HUES64 (cell line): ENCODE results near the gene LIME1.

Experiments used
- H3K27ac ChIP-seq: 2 replicates; pipeline ENCODE4 v1.7.0; 2013; ENCODE audit warnings: low read depth, low read length, inconsistent platforms
- H3K27me3 ChIP-seq: 2 replicates; pipeline ENCODE4 v1.6.1; 2013; ENCODE audit warnings: mild to moderate bottlenecking, low read length; ENCODE audit not compliant: insufficient read depth
- H3K36me3 ChIP-seq: 2 replicates; pipeline ENCODE4 v1.6.1; 2013; ENCODE audit warnings: mild to moderate bottlenecking, low read length; ENCODE audit not compliant: insufficient read depth
- H3K4me1 ChIP-seq: 2 replicates; pipeline ENCODE4 v1.6.1; 2013; ENCODE audit warnings: mild to moderate bottlenecking, low read length, moderate library complexity; ENCODE audit not compliant: insufficient read depth
- H3K4me3 ChIP-seq: 2 replicates; pipeline ENCODE4 v1.5.1; 2013; ENCODE audit warnings: mild to moderate bottlenecking, low read length, moderate library complexity
- H3K9ac ChIP-seq: 2 replicates; pipeline ENCODE4 v1.6.1; 2013; ENCODE audit warnings: mild to moderate bottlenecking, low read depth, low read length
- H3K9me3 ChIP-seq: 2 replicates; pipeline ENCODE4 v1.6.1; 2013; ENCODE audit warnings: low read depth, low read length; ENCODE audit not compliant: insufficient read depth
- WGBS: fragments of 150-250, 120-280 bp; methylation state at CpG from one replicate; pipeline ENCODE4 v1.1.7; 2013; ENCODE audit warnings: missing lambda C conversion rate; 5-methylcytosine and 5-hydroxymethylcytosine counted together

LIME1 gene

GRCh38 chr20:63742381-63743024, 6.0 kb downstream of the LIME1 start:
- H3K9ac ChIP-seq = no peak overlapping the region
- 92% methylated on average over 37 of the region's 37 CpGs for WGBS
- H3K4me3 ChIP-seq = no peak overlapping the region
- no peaks in the 10 kb centered on the region for H3K9me3 ChIP-seq
- H3K36me3 ChIP-seq = peaks cover 21% of the 10 kb centered on the region
- H3K27ac ChIP-seq = no peak overlapping the region
- H3K27me3 ChIP-seq = peaks cover 8% of the 10 kb centered on the region
- H3K4me1 ChIP-seq = peaks cover 13% of the 10 kb centered on the region

DNA sequence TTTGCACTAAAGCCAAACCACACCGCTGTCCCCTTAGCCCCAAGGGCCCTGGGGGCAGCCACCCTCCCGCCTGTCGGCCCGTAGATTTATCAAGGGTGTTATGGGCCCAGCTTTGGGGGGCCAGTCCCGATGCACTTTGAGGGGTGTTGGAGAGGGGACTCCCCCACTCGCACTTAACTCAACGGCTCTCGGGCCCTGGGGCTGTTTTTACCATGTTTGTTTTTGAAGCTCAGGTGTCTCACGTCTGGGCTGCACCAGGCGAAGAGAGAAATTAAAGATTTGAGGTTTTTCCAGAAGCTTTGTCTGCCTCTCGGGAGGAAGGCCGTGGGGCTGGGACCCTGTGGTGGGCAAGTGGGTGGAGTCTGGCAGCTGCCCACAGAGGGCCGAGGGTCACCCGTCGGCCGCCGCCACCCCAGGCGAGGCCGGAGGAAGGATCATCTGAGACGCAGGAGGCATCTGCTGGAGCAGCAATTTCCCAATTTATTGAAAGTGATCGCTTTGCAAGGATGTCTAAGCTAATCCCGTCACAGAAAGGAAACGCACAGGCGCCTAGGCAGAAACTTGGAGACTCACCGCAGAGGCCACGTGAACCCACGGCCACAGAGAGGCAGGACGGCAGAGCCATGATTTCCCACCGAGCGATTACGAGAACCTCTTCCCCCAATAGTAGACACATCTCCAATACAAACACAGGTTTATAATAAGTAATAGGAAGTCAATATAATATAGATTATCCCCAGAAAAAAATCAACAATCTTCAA, 6.9 kb downstream of the LIME1 start:
- H3K4me1 ChIP-seq = peaks cover 10% of the 10 kb centered on the region
- 94% methylated on average over 31 of the region's 31 CpGs for WGBS

GRCh38 chr20:63744158-63744557, 7.7 kb downstream of the LIME1 start:
- 90% methylated on average over 4 of the region's 4 CpGs for WGBS
- no peak overlapping the region for H3K9ac ChIP-seq
- peaks cover 7% of the 10 kb centered on the region for H3K4me1 ChIP-seq
- peaks cover 21% of the 10 kb centered on the region for H3K36me3 ChIP-seq
- no peaks in the 10 kb centered on the region for H3K27me3 ChIP-seq
- no peaks in the 10 kb centered on the region for H3K9me3 ChIP-seq
- no peak overlapping the region for H3K4me3 ChIP-seq
- H3K27ac ChIP-seq = no peak overlapping the region

More for the DNA sequence above, 6.9 kb downstream of the LIME1 start:
- peaks cover 3% of the 10 kb centered on the region; the same call in 1 of the 2 replicates for H3K27me3 ChIP-seq
- H3K4me3 ChIP-seq = no peak overlapping the region
- peaks cover 21% of the 10 kb centered on the region for H3K36me3 ChIP-seq
- no peak overlapping the region for H3K27ac ChIP-seq
- H3K9ac ChIP-seq = no peak overlapping the region
- no peaks in the 10 kb centered on the region for H3K9me3 ChIP-seq

DNA sequence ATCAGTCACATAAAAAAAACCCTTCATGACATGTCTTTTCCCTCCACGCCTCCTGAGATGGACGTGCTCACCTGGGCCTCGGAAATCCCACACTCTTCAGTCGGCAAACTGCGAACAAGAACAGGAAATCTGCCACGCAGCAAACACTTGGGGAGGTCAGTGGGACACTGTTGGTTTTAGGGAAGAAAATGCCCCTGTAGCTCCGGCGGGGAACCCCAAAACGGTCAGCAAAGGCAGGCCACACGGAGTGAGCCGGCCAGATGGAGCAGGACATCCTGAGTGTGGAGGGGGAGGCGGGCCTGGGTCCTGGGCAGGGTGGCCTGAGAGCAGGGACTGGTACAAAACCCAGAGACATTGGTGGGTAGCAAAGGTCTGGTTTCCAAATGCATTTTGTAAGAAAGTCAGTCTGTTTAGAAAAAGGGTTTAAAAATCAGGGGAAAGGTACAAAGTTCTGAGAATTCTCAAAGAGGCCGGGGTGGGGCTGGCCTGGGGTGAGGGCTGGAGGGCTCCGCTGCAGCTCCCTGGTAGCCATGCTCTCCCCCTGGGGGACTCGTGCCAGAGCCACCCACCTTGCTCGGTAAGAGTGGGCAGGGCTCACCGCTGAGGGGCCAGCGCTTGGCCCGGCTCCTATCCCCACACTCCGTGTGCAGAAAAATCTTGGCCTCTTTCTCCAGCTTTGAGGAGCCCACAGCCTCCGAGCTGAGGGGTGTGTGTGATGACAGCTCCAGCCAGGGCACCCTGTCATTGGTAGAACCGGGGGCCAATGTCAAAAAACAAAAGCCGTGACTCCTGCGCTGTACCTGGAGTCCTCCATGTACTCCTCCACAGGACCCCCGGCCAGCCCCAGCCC, 8.3 kb downstream of the LIME1 start:
- WGBS = 92% methylated on average over 25 of the region's 25 CpGs
- no peaks in the 10 kb centered on the region for H3K27me3 ChIP-seq
- no peak overlapping the region for H3K4me3 ChIP-seq
- H3K9ac ChIP-seq = no peak overlapping the region
- H3K4me1 ChIP-seq = peaks cover 7% of the 10 kb centered on the region
- H3K9me3 ChIP-seq = no peaks in the 10 kb centered on the region
- no peak overlapping the region; the same call in 1 of the 2 replicates for H3K27ac ChIP-seq
- H3K36me3 ChIP-seq = peaks cover 21% of the 10 kb centered on the region

DNA sequence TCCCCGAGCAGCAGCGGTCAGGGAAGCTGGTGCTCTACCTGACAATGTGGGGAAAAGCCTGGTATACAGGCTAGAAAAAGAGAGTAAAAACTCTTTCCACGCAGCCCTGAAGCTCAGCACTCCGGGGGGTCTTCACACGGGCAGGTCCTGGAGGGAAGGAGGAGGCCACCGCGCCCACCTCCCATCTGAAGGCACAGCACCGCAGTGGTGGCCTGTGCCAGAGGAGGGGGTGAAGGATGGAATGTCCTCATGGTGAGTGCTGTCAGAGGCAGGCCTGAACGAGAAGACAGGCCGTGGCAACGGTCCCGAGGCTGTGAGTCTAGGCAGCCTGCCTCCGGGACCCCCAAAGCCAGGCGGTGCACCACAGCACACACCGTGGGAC, 9.0 kb downstream of the LIME1 start:
- H3K4me1 ChIP-seq = peaks cover 7% of the 10 kb centered on the region
- H3K4me3 ChIP-seq = no peak overlapping the region
- H3K9ac ChIP-seq = no peak overlapping the region
- no peaks in the 10 kb centered on the region for H3K9me3 ChIP-seq
- 82% methylated on average over 15 of the region's 15 CpGs for WGBS
- peaks cover 21% of the 10 kb centered on the region for H3K36me3 ChIP-seq
- no peaks in the 10 kb centered on the region for H3K27me3 ChIP-seq
- no peak overlapping the region for H3K27ac ChIP-seq

- H3K27ac ChIP-seq = no peak overlapping the region
- no peaks in the 10 kb centered on the region for H3K27me3 ChIP-seq
- WGBS = 92% methylated on average over 26 of the region's 26 CpGs
- H3K36me3 ChIP-seq = peaks cover 21% of the 10 kb centered on the region
- H3K9ac ChIP-seq = no peak overlapping the region
- peaks cover 4% of the 10 kb centered on the region for H3K4me1 ChIP-seq
- no peaks in the 10 kb centered on the region for H3K9me3 ChIP-seq
- no peak overlapping the region for H3K4me3 ChIP-seq
Measured at GRCh38 chr20:63745961-63746731, 9.7 kb downstream of the LIME1 start.

DNA sequence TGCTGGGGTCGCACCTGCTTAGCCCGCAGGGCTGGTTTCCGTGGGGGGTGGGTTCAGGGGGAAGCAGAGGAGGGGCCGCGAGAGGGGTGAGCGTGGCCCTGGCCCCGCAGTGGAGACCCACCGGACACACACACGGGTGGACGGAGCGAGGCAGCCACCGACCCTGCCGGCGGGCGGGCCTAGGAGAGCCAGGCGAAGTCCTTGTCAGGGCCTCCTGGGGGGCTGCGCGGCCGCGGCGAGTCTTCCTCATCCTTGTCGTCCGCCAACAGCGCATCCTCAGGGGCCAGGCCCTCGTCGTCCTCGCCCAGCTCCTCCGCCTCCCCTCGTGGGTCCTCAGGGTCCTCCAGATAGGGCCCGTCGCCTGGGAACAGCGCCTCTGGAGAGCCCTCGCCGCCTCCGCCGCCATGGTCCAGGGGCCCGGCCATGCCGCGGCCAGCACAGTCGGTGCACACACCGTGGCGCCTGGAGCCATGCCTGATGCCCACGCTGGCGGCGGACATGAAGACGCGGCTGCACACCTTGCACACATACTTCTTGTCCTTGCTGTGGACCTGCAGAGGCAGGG, 10.4 kb downstream of the LIME1 start:
- WGBS = 96% methylated on average over 45 of the region's 47 CpGs
- Histone ChIP-seq H3K36me3 (peaks cover 21% of the 10 kb centered on the region), H3K27me3 (no peaks in the 10 kb centered on the region), H3K9me3 (no peaks in the 10 kb centered on the region), H3K4me1 (no peaks in the 10 kb centered on the region; the same call in 1 of the 2 replicates), H3K27ac (no peak overlapping the region), H3K4me3 (no peak overlapping the region), H3K9ac (no peak overlapping the region)

DNA sequence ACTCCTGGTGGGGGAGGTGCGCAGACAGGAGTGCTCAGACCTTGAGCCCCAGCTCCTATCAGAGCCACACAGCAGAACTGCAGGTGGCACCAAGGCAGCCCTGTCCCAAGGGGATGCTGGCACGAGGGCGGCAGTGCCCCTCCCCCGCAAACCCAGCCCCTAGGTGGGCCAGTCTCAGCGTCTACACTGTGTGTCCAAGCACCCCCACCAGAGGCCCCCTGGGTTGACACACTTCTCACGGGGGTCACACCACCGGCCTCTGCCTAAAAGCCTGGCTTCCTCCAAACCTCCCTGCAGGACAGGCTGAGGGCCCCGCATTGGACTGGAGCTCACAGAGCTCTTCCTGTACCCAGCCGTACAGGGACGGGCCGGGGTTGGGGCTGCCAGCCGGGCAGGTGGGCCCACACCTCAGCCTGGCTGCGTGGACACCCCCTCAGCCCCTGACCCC, 11.2 kb downstream of the LIME1 start:
- Histone ChIP-seq H3K4me3 (no peak overlapping the region), H3K27ac (peak overlapping the region; percentile 18; the same call in 1 of the 2 replicates), H3K27me3 (no peaks in the 10 kb centered on the region), H3K36me3 (peaks cover 17% of the 10 kb centered on the region), H3K9me3 (no peaks in the 10 kb centered on the region), H3K9ac (no peak overlapping the region), H3K4me1 (no peaks in the 10 kb centered on the region; the same call in 1 of the 2 replicates)
- WGBS = 82% methylated on average over 13 of the region's 13 CpGs

- WGBS = 82% methylated on average over 20 of the region's 20 CpGs
- Histone ChIP-seq H3K9ac (no peak overlapping the region), H3K36me3 (peaks cover 11% of the 10 kb centered on the region), H3K4me1 (no peaks in the 10 kb centered on the region; the same call in 1 of the 2 replicates), H3K27ac (peak overlapping the region; percentile 18; the same call in 1 of the 2 replicates), H3K9me3 (no peaks in the 10 kb centered on the region), H3K27me3 (no peaks in the 10 kb centered on the region), H3K4me3 (no peak overlapping the region)
Measured at GRCh38 chr20:63748070-63748933, 11.8 kb downstream of the LIME1 start.

DNA sequence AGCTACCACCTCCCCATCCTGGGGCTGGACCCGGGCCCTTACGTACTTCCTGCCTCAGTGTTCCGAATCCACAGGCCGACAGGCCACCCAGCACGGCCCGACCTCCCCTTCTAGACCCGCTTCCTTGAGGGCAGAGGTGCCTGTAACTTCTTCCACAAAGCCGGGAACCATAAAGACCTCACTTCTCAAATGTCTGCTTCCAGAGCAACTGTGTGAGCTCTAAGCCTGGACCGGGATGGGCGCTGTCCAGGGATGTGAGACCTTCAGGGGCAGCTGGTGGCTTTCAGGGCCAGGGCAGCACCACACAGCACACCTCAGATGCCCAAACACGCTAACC, 12.4 kb downstream of the LIME1 start:
- no peak overlapping the region for H3K4me3 ChIP-seq
- no peaks in the 10 kb centered on the region for H3K9me3 ChIP-seq
- H3K27ac ChIP-seq = no peak overlapping the region
- H3K4me1 ChIP-seq = no peaks in the 10 kb centered on the region; the same call in 1 of the 2 replicates
- 89% methylated on average over 11 of the region's 11 CpGs for WGBS
- peaks cover 5% of the 10 kb centered on the region for H3K36me3 ChIP-seq
- no peaks in the 10 kb centered on the region for H3K27me3 ChIP-seq
- no peak overlapping the region for H3K9ac ChIP-seq
